GM10266 (cell line): ENCODE data around the gene MYOG.

Source experiments
- DNase-seq: peaks from one replicate; pipeline ENCODE4 v3.0.0; 2012; ENCODE audit errors: extremely low spot score
- CTCF ChIP-seq: IDR thresholded peaks from 2 replicates; pipeline ENCODE4 v1.5.1; 2012; ENCODE audit warnings: mild to moderate bottlenecking, low read depth; ENCODE audit not compliant: control insufficient read depth, insufficient read depth; ENCODE audit errors: missing control alignments

Gene MYOG

DNA sequence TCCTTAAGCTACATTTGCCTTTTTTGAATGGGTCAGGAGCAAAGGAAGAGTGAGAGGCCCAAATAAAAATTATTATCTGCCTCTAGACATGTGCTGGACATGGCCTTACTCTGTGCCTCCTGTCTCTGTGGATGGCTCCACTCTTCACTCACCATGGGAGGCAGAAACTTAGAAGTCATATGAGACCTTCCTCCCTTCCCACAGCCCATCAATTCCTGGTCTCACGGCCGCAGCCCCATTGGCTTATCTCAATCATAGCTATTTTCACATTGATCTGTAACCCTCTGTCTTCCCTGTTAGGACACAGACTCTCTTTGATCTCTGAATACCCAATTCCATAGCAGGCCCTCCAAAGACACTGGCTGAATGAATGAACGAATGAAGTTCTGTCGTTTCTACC lies 27.5 kb upstream of the MYOG start:
- no peak for DNase-seq
- TF ChIP-seq CTCF: no peak

GRCh38 chr1:203112475-203112874 lies 26.7 kb upstream of the MYOG start:
- TF ChIP-seq CTCF: no peak
- no peak for DNase-seq

- TF ChIP-seq CTCF: no peak
- DNase-seq: no peak
Observed at GRCh38 chr1:203104789-203105390, 19.1 kb upstream of the MYOG start.

- DNase-seq: no peak
Observed at GRCh38 chr1:203103829-203104495, 18.1 kb upstream of the MYOG start.

DNA sequence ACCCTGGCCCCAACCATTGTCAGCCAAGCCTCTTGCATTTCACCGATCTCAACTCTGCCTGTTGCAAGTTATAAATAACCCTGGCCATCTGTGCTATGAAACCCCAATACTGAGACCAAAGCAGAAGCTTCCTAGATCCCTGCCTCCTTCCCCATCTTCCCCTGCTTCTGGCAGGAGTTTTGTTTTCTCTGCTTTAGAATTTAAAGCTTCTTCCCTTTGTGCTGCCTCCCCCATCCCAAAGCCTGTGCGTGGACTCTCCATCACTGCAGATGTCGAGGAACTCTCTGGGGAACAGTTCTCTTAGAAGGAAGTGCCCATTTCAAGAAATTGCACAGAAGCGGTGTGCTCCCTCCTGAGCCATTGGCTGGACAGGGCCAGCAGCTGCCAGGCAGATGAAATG lies 17.4 kb upstream of the MYOG start:
- no peak for DNase-seq
- no peak for TF ChIP-seq CTCF

More at GRCh38 chr1:203103829-203104495, 18.1 kb upstream of the MYOG start:
- TF ChIP-seq CTCF: no peak

DNA sequence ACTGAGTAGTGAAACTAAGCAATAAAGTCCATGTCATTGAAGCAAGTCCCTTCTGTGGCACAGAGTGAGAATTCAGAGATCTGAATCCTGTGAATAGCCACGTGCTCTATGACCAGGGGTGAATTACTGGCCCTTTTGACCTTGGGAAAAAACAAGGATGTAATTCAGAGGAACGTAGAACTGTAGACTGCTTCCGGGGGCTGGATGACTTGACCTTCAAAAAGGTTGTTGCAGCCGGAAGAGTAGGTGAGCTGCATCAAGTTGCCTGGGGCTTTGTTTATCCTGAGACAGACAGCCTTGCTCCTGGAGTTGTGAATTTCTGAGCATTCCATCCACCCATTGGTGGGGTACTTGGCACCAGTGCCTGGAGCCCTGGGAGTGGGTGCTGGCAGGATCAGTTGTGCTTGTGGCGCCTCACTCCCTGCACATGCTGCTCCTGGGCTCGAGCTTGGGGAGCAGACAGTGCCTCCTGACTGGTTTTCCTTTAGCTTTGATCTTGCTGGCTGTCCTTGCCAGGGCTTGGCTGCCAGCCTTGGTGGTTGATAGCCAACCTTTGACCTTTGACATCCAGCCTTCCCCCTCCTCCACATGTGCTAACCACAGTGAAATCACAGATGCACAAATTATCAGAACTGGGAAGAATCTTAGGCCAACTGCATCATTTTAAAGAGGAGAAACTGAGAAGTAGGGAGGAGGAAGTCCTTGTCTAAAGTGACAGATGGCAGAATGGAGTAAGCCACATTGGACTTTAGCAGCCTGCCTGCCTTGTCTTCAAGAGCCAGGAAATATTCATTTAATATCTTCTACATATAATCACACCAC lies 16.2 kb upstream of the MYOG start:
- no peak for DNase-seq
- TF ChIP-seq CTCF: no peak

GRCh38 chr1:203100516-203100869 lies 14.7 kb upstream of the MYOG start:
- DNase-seq: no peak
- no peak for TF ChIP-seq CTCF
